GM12865 (cell line): ENCODE results near the gene ASIC1.
A peak's percentile ranks its signal among the peaks of the same experiment; 100 is the strongest.
"Not testable (repeated sequence)": the region's sequence is repeated elsewhere in the genome, so short reads cannot be mapped to it uniquely, and the experiment has no call there.

Experiments used
- DNase-seq: peaks from one replicate; pipeline ENCODE4 v3.0.0; 2010; ENCODE audit warnings: low read depth
- H3K4me3 ChIP-seq: 2 replicates; pipeline ENCODE4 v1.5.1; 2011; ENCODE audit warnings: mild to moderate bottlenecking, low read depth, low read length, control low read depth
- TF ChIP-seq, protein P1 (sequence below): IDR thresholded peaks from 2 replicates; pipeline ENCODE4 v1.5.1; 2011; ENCODE audit warnings: low read length, control low read depth, low read depth, inconsistent platforms; ENCODE audit not compliant: insufficient read depth; ENCODE audit errors: missing control alignments

ASIC1 gene

DNA sequence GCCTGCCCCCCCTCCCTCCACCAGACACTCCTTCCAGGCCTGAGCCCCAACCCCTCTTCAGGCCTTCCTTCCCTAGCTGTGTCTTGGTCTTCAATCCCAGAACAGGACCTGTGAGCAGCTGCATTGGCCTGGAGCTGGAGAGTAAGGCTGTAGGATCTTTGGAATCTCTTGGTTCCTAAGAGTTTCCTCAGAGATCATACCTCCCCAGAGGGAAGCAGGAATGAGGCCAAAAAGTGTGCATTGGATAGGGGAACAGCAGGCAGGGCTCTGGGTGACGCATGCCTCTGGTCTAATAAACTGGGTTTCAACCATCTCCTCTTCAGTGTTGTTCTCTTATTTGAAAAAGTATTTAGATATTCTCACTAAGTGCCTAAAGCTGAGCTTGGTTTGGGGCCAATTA is 25.9 kb downstream of the ASIC1 start:
- H3K4me3 ChIP-seq, result no peak overlapping the region
- no peak for DNase-seq
- TF ChIP-seq, protein P1, sequence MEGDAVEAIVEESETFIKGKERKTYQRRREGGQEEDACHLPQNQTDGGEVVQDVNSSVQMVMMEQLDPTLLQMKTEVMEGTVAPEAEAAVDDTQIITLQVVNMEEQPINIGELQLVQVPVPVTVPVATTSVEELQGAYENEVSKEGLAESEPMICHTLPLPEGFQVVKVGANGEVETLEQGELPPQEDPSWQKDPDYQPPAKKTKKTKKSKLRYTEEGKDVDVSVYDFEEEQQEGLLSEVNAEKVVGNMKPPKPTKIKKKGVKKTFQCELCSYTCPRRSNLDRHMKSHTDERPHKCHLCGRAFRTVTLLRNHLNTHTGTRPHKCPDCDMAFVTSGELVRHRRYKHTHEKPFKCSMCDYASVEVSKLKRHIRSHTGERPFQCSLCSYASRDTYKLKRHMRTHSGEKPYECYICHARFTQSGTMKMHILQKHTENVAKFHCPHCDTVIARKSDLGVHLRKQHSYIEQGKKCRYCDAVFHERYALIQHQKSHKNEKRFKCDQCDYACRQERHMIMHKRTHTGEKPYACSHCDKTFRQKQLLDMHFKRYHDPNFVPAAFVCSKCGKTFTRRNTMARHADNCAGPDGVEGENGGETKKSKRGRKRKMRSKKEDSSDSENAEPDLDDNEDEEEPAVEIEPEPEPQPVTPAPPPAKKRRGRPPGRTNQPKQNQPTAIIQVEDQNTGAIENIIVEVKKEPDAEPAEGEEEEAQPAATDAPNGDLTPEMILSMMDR, result no peak

DNA sequence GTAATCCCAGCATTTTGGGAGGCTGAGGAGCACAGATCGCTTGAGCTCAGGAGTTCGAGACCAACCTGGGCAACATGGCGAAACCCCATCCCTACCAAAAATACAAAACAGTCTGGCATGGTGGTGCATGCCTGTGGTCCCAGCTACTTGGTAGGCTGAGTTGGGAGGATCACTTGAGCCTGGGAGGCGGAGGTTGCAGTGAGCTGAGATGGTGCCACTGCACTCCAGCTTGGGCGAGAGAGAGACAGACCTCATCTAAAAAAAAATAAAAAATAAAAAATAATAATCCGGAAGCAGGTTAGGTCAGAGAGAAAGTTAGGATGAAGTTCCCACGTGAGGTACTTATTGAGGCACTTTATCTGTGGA is 27.0 kb downstream of the ASIC1 start:
- not testable (repeated sequence) for DNase-seq
- peak overlapping the region; percentile 89 for H3K4me3 ChIP-seq

DNA sequence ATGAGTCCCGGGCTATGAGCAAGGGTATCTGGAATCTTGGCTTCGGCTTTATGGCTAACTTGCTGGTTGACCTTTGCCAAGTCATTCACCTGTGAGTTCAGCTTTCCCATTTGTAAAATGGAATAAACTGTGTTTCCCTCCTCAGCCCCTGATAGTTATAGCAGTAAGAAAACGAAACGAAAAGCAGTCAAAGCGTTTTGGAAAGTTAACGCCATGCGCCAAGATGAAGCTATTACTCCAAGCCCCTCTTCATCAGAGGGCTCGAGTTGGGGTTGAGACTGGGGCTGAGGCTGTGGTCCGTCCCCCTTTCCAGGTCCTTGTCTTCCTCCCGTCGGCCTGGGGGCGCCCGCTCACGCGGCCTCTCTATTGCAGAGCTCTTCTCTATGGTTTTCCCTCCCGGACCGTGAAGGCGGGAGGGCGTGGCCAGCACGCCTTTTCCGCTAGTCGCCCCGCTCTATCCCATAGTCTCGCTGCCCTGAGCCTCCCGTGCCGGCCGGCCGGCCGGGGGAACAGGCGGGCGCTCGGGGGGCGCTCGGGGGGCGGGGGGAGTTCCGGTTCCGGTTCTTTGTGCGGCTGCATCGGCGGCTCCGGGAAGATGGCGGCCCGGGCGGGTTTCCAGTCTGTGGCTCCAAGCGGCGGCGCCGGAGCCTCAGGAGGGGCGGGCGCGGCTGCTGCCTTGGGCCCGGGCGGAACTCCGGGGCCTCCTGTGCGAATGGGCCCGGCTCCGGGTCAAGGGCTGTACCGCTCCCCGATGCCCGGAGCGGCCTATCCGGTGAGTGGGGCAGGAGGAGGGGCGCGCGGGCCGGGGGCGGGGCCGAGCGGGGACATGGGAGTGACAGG is 27.6 kb downstream of the ASIC1 start, which contains the start of gene SMARCD1:
Gene SMARCD1, plus strand, starts transcription at position 568 of the 840 bp plus-strand sequence. Its CDS starts 28 bp downstream, at position 596.
- H3K4me3 ChIP-seq, result peak within 1 kb of the TSS; percentile 89
- TF ChIP-seq, protein P1, result peak; percentile 54
- DNase-seq, result peak; percentile 95

- peak overlapping the region; percentile 89 for H3K4me3 ChIP-seq
- TF ChIP-seq, protein P1, result no peak
- DNase-seq, result no peak
Measured at GRCh38 chr12:50085615-50086072, 28.2 kb downstream of the ASIC1 start.

- DNase-seq, result no peak
- TF ChIP-seq, protein P1, result no peak
- peak overlapping the region; percentile 89; the same call in 1 of the 2 replicates for H3K4me3 ChIP-seq
Measured at GRCh38 chr12:50086148-50086547, 28.8 kb downstream of the ASIC1 start.

GRCh38 chr12:50087151-50087550 is 29.8 kb downstream of the ASIC1 start:
- H3K4me3 ChIP-seq, result no peak overlapping the region
- no peak for DNase-seq
- TF ChIP-seq, protein P1, result no peak

DNA sequence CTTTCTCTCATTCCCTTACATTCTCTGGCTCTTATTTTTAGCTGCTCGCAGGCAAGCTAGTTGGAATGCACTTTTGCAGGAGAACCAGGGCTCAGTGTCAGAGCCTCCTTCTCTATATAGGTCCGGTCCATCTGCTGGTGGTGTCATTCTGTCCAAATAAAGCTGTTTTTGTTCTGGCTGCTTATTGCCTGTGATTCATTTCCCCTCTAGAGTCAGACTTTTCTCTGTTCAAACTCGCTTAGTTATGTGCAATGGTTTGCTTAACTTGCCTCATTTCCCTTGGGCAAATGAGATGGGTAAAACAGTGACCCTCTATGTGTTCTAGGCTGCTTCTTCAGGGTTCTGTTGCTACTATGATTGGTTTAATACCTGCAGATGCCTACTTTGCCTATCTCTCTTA is 30.6 kb downstream of the ASIC1 start:
- DNase-seq, result no peak
- TF ChIP-seq, protein P1, result no peak
- no peak overlapping the region for H3K4me3 ChIP-seq
